IMR-90 (cell line): ENCODE data around the gene PKM. TPM values are rescaled to one million over a fixed set of nuclear protein-coding genes. Genes with fewer than 3 reads are reported as not detected.

ENCODE experiments used
- ATAC-seq: fragments of 200-7000 bp; cut with Tn5 transposase; 2 replicates; pipeline ENCODE4 v1.9.1; 2020; ENCODE audit warnings: low read depth, mild to moderate bottlenecking, moderate library complexity
- BruUV-seq: library from RNA; stranded (reverse); fragments of 400-500 nt; replicated peaks from 2 replicates; lab custom pipeline; 2021; lab: Mats Ljungman, UMichigan
- CTCF ChIA-PET: fragments of 300-600 bp; formaldehyde crosslinking; extraction: SDS; loops from one replicate; lab custom pipeline; 2021; ENCODE audit warnings: antibody characterized with exemption; lab: Yijun Ruan, JAX
- POLR2A ChIA-PET: fragments of 300-600 bp; sonication (Branson Sonifier 250); formaldehyde crosslinking; loops from one replicate; lab custom pipeline; 2022; ENCODE audit warnings: antibody characterized with exemption; ENCODE audit not compliant: unreplicated experiment; lab: Charles Lee
- DNase-seq: peaks from one replicate; pipeline ENCODE4 v3.0.0; 2013
- H2AFZ ChIP-seq: replicated peaks from 2 replicates; pipeline ENCODE3; 2013; ENCODE audit warnings: low read length, mild to moderate bottlenecking; ENCODE audit not compliant: poor library complexity
- H2AK5ac ChIP-seq: 2 replicates; pipeline ENCODE4 v1.6.1; 2013; ENCODE audit warnings: low read depth, low read length, inconsistent platforms
- H2AK9ac ChIP-seq: replicated peaks from 2 replicates; pipeline ENCODE3; 2013; ENCODE audit warnings: mild to moderate bottlenecking, low read depth, low read length, moderate library complexity; ENCODE audit not compliant: poor library complexity
- H2BK120ac ChIP-seq: 2 replicates; pipeline ENCODE4 v1.6.1; 2013; ENCODE audit warnings: low read depth, low read length, inconsistent platforms
- H2BK15ac ChIP-seq: 3 replicates; pipeline ENCODE4 v1.6.1; 2013; ENCODE audit warnings: low read depth, low read length, inconsistent platforms
- H2BK20ac ChIP-seq: 2 replicates; pipeline ENCODE4 v1.6.1; 2013; ENCODE audit warnings: low read depth, mild to moderate bottlenecking, inconsistent platforms, low read length, moderate library complexity
- H2BK5ac ChIP-seq: 2 replicates; pipeline ENCODE4 v1.6.1; 2013; ENCODE audit warnings: mild to moderate bottlenecking, low read depth, low read length, inconsistent platforms; ENCODE audit not compliant: poor library complexity, severe bottlenecking
- H3K14ac ChIP-seq: replicated peaks from 2 replicates; pipeline ENCODE4 v1.6.1; 2013; ENCODE audit warnings: low read depth, low read length, inconsistent platforms
- H3K18ac ChIP-seq: 2 replicates; pipeline ENCODE4 v1.6.1; 2013; ENCODE audit warnings: low read depth, low read length, control low read depth
- H3K23ac ChIP-seq: 2 replicates; pipeline ENCODE4 v1.6.1; 2013; ENCODE audit warnings: low read depth, low read length, inconsistent platforms
- H3K27ac ChIP-seq: 2 replicates; pipeline ENCODE4 v1.5.1; 2013; ENCODE audit warnings: mild to moderate bottlenecking, control low read depth, low read length; ENCODE audit not compliant: insufficient read depth
- H3K27me3 ChIP-seq: 2 replicates; pipeline ENCODE4 v1.6.1; 2013; ENCODE audit warnings: low read length; ENCODE audit not compliant: control insufficient read depth, insufficient read depth
- H3K36me3 ChIP-seq: 2 replicates; pipeline ENCODE4 v1.6.1; 2013; ENCODE audit warnings: low read length, mixed read lengths; ENCODE audit not compliant: control insufficient read depth, insufficient read depth
- H3K4ac ChIP-seq: 2 replicates; pipeline ENCODE4 v1.6.1; 2013; ENCODE audit warnings: low read depth, low read length, inconsistent platforms
- H3K4me1 ChIP-seq: 2 replicates; pipeline ENCODE4 v1.6.1; 2013; ENCODE audit warnings: low read length, mixed read lengths; ENCODE audit not compliant: control insufficient read depth, insufficient read depth
- H3K4me2 ChIP-seq: 2 replicates; pipeline ENCODE4 v1.6.1; 2013; ENCODE audit warnings: low read depth, mild to moderate bottlenecking, control low read depth, low read length, moderate library complexity
- H3K4me3 ChIP-seq: 2 replicates; pipeline ENCODE4 v1.5.1; 2013; ENCODE audit warnings: low read depth, mild to moderate bottlenecking, control low read depth, low read length, moderate library complexity; ENCODE audit not compliant: insufficient read depth
- H3K56ac ChIP-seq: 2 replicates; pipeline ENCODE4 v1.6.1; 2013; ENCODE audit warnings: low read length, inconsistent platforms; ENCODE audit not compliant: insufficient read depth; ENCODE audit errors: extremely low read depth
- H3K79me1 ChIP-seq, 2 experiments: 2 replicates each; pipeline ENCODE4 v1.6.1; 2013; ENCODE audit warnings: low read length in 2 of 2, inconsistent platforms in 1 of 2, low read depth in 1 of 2
- H3K9ac ChIP-seq: 2 replicates; pipeline ENCODE4 v1.6.1; 2013; ENCODE audit warnings: low read depth, low read length, control low read depth
- H3K9me1 ChIP-seq: 2 replicates; pipeline ENCODE4 v1.6.1; 2013; ENCODE audit warnings: low read length, inconsistent platforms; ENCODE audit not compliant: insufficient read depth
- H3K9me3 ChIP-seq: 2 replicates; pipeline ENCODE4 v1.6.1; 2013; ENCODE audit warnings: low read length; ENCODE audit not compliant: control insufficient read depth, insufficient read depth
- H4K20me1 ChIP-seq: 2 replicates; pipeline ENCODE4 v1.6.1; 2013; ENCODE audit warnings: low read length, inconsistent platforms; ENCODE audit not compliant: insufficient read depth
- H4K5ac ChIP-seq: 2 replicates; pipeline ENCODE4 v1.6.1; 2013; ENCODE audit warnings: mild to moderate bottlenecking, low read depth, low read length, control low read depth
- H4K8ac ChIP-seq, 2 experiments: 2 replicates each; pipeline ENCODE4 v1.6.1; 2013; ENCODE audit warnings: low read depth in 2 of 2, low read length in 2 of 2, control low read depth in 1 of 2, inconsistent platforms in 1 of 2
- H4K91ac ChIP-seq: 2 replicates; pipeline ENCODE4 v1.6.1; 2013; ENCODE audit warnings: low read depth, low read length, inconsistent platforms; ENCODE audit not compliant: insufficient read depth
- BHLHE40 ChIP-seq: fragments of 150-350 bp; IDR thresholded peaks from 2 replicates; pipeline ENCODE4 v1.6.1; 2016; ENCODE audit warnings: mild to moderate bottlenecking, low read depth, low read length
- CEBPB ChIP-seq: IDR thresholded peaks from 2 replicates; pipeline ENCODE4 v1.6.1; 2012; ENCODE audit warnings: low read depth, low read length, improper control_type of control experiment
- CHD1 ChIP-seq: IDR thresholded peaks from 2 replicates; pipeline ENCODE4 v1.6.1; 2012; ENCODE audit warnings: low read depth, low read length, improper control_type of control experiment
- CTCF ChIP-seq: conservative IDR thresholded peaks from 2 replicates; pipeline ENCODE4 v1.5.1; 2012; ENCODE audit warnings: mild to moderate bottlenecking, low read depth, low read length, improper control_type of control experiment
- FOS ChIP-seq: fragments of 150-350 bp; IDR thresholded peaks from 2 replicates; pipeline ENCODE4 v1.6.1; 2016; ENCODE audit warnings: low read depth, low read length
- MAFK ChIP-seq: IDR thresholded peaks from 2 replicates; pipeline ENCODE4 v1.6.1; 2012; ENCODE audit warnings: low read depth, low read length, improper control_type of control experiment
- MAZ ChIP-seq: IDR thresholded peaks from 2 replicates; pipeline ENCODE4 v1.6.1; 2012; ENCODE audit warnings: low read depth, mild to moderate bottlenecking, low read length, improper control_type of control experiment, moderate library complexity, borderline replicate concordance
- MXI1 ChIP-seq: IDR thresholded peaks from 2 replicates; pipeline ENCODE4 v1.6.1; 2012; ENCODE audit warnings: low read depth, mild to moderate bottlenecking, low read length, moderate library complexity, borderline replicate concordance
- NFE2L2 ChIP-seq: fragments of 150-350 bp; IDR thresholded peaks from 2 replicates; pipeline ENCODE4 v1.6.1; 2016; ENCODE audit warnings: low read depth, mild to moderate bottlenecking, low read length
- POLR2A ChIP-seq: IDR thresholded peaks from 2 replicates; pipeline ENCODE4 v1.6.1; 2012; ENCODE audit warnings: mild to moderate bottlenecking, low read depth, low read length
- RAD21 ChIP-seq: IDR thresholded peaks from 2 replicates; pipeline ENCODE4 v1.6.1; 2012; ENCODE audit warnings: low read length, improper control_type of control experiment
- RCOR1 ChIP-seq: IDR thresholded peaks from 2 replicates; pipeline ENCODE4 v1.6.1; 2012; ENCODE audit warnings: mild to moderate bottlenecking, low read length, improper control_type of control experiment; ENCODE audit not compliant: insufficient replicate concordance
- RFX5 ChIP-seq: IDR thresholded peaks from 2 replicates; pipeline ENCODE4 v1.8.0; 2012; ENCODE audit warnings: low read depth, mild to moderate bottlenecking, low read length, moderate library complexity
- SMC3 ChIP-seq: fragments of 150-350 bp; IDR thresholded peaks from 2 replicates; pipeline ENCODE4 v1.6.1; 2016; ENCODE audit warnings: low read depth, mild to moderate bottlenecking, antibody characterized with exemption, low read length, moderate library complexity
- USF2 ChIP-seq: fragments of 150-350 bp; IDR thresholded peaks from 2 replicates; pipeline ENCODE4 v1.6.1; 2017; ENCODE audit warnings: mild to moderate bottlenecking, antibody characterized with exemption, low read length, low read depth
- WGBS, 2 experiments: methylation state at CpG; one replicate each; pipeline versions ENCODE4 v1.1.5 to v1.1.7; 2013; ENCODE audit warnings: missing lambda C conversion rate in 2 of 2; ENCODE audit not compliant: insufficient read length in 1 of 2; ENCODE audit errors: extremely low coverage in 2 of 2; 5-methylcytosine and 5-hydroxymethylcytosine counted together
- dilution Hi-C: fragments of 300-500 bp; cut with HindIII; formaldehyde crosslinking; loops from one replicate; pipeline ENCODE4 v1.14.3; 2018; ENCODE audit warnings: low sequenced_read_pairs; ENCODE audit not compliant: unreplicated experiment
- in situ Hi-C: fragments of 300-500 bp; cut with MboI; formaldehyde crosslinking; loops from 3 replicates; pipeline ENCODE4 v1.14.3; 2019; ENCODE audit warnings: low sequenced_read_pairs, inconsistent platforms, mixed read lengths
- intact Hi-C: fragments of 100-400 bp; cut with micrococcal nuclease; formaldehyde crosslinking; loops from 2 replicates; pipeline ENCODE4 v1.10.0; 2022
- polyA plus RNA-seq, 3 experiments: library from polyadenylated mRNA; depleted of rRNA; stranded (reverse); fragments of >200 nt; gene quantifications; 2 replicates each; pipeline ENCODE4 v1.2.3, GENCODE V29; 2012; ENCODE audit warnings: low replicate concordance in 1 of 3
- total RNA-seq: library from RNA; depleted of rRNA; stranded (reverse); fragments of >200 nt; gene quantifications from 2 replicates; pipeline ENCODE4 v1.2.3, GENCODE V29; 2012
- TF ChIP-seq, protein P1 (sequence below): fragments of 150-350 bp; IDR thresholded peaks from 2 replicates; pipeline ENCODE4 v1.6.1; 2016; ENCODE audit warnings: low read depth, mild to moderate bottlenecking, low read length, moderate library complexity, borderline replicate concordance

PKM gene
- total and polyA plus RNA-seq, 2 of the 4 experiments (the other 2 are of a cell fraction), result 2,219 to 3,859 TPM

DNA sequence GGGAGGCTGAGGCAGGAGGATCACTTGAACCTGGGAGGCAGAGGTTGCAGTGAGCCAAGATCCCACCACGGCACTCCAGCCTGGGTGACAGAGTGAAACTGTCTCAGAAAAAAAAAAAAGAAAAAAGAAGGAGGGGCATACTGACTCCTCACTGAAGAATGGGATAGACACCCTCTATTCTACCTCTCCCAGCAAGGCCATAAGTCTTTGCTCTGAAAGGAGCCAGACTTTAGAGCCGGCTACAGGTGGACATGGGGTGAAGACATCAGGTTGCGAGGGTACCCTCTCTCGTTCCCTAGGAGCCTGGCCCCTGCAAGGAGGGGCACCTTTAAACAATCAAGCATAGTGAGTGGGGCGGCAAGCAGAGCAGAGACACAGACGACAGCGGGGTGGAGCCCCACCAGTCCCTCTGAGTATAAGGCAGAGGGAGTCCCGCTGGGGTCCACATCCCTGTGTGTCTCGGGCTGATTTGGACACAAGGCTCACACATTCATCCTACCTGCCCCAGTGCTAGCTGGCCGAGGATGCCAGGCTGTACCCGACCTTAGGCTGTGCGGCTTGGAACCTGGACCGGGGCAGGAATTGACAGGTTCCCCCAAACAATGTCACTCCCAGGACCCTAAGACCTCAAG lies 34.5 kb downstream of the PKM start:
- no peaks in the 10 kb centered on the region for H3K9me3 ChIP-seq
- ATAC-seq, result no peak
- no peak overlapping the region for H3K4ac ChIP-seq
- H2AFZ ChIP-seq, result peak overlapping the region; percentile 47
- CTCF ChIA-PET, result interaction anchor here (1.0 kb wide), 1 partner anchor 30 kb away, joined by 3 read pairs; no protein-coding TSS in a partner anchor
- H4K8ac ChIP-seq, result no peak overlapping the region
- no peak overlapping the region; the same call in 1 of the 2 replicates for H3K23ac ChIP-seq
- POLR2A ChIA-PET, result no interaction called here
- H3K4me1 ChIP-seq, result no peaks in the 10 kb centered on the region
- no peak overlapping the region for H2AK5ac ChIP-seq
- H4K5ac ChIP-seq, result no peak overlapping the region
- DNase-seq, result no peak
- in situ Hi-C loops, result no loop called here
- TF ChIP-seq POLR2A (no peak), FOS (no peak), NFE2L2 (no peak), SMC3 (no peak), MAFK (no peak), CHD1 (no peak), CEBPB (no peak), USF2 (no peak), CTCF (no peak), RFX5 (no peak), RAD21 (no peak), MAZ (no peak), RCOR1 (no peak), MXI1 (no peak), BHLHE40 (no peak)
- TF ChIP-seq, protein P1, sequence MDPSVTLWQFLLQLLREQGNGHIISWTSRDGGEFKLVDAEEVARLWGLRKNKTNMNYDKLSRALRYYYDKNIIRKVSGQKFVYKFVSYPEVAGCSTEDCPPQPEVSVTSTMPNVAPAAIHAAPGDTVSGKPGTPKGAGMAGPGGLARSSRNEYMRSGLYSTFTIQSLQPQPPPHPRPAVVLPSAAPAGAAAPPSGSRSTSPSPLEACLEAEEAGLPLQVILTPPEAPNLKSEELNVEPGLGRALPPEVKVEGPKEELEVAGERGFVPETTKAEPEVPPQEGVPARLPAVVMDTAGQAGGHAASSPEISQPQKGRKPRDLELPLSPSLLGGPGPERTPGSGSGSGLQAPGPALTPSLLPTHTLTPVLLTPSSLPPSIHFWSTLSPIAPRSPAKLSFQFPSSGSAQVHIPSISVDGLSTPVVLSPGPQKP, result no peak
- intact Hi-C loops, result loop anchor here (5.0 kb wide), 1 partner anchor 76 kb away; the partner anchor contains the start of gene PARP6
- H3K9ac ChIP-seq, result no peak overlapping the region
- no TSS peak for BruUV-seq
- H3K18ac ChIP-seq, result no peak overlapping the region
- no peak overlapping the region for H3K14ac ChIP-seq
- no peak overlapping the region for H2BK120ac ChIP-seq
- H3K27me3 ChIP-seq, result no peaks in the 10 kb centered on the region
- no peak overlapping the region for H2BK15ac ChIP-seq
- dilution Hi-C loops, result no loop called here
- H3K4me2 ChIP-seq, result no peak overlapping the region
- no peak overlapping the region for H2BK20ac ChIP-seq
- no peak overlapping the region for H2BK5ac ChIP-seq
- 40% methylated on average over 4 of the region's 13 CpGs; no CpG with 5 or more reads in 1 of the 2 experiments for WGBS, 2 experiments
- H3K4me3 ChIP-seq, result no peak overlapping the region
- H3K27ac ChIP-seq, result no peak overlapping the region
- H2AK9ac ChIP-seq, result no peak overlapping the region
- peaks cover 35% of the 10 kb centered on the region for H3K36me3 ChIP-seq
- peaks cover 4 to 18% of the 10 kb centered on the region in 2 experiments; a peak in 3 of 4 replicates for H3K79me1 ChIP-seq
- H3K9me1 ChIP-seq, result no peaks in the 10 kb centered on the region
- no peak overlapping the region for H4K91ac ChIP-seq
- H4K20me1 ChIP-seq, result peaks cover 44% of the 10 kb centered on the region
- no peak overlapping the region for H3K56ac ChIP-seq
